Measurements from ENCODE around the gene NCOA7.
"Not testable (repeated sequence)": the region's sequence is repeated elsewhere in the genome, so short reads cannot be mapped to it uniquely, and the experiment has no call there.

The NCOA7 gene

GRCh38 chr6:125948455-125948854 is 157.7 kb downstream of the NCOA7 start:
- Histone ChIP-seq H3K9me3 (no peaks in the 10 kb centered on the region), H3K4me1 (ENCODE audit: control insufficient read depth in 1 of 2, insufficient read depth in 1 of 2, low read depth in 1 of 2, low read length in 1 of 2) (peaks cover 12 to 16% of the 10 kb centered on the region in 2 experiments), H3K27me3 (no peaks in the 10 kb centered on the region), H3K4me3 (ENCODE audit: low read depth in 1 of 2, low read length in 1 of 2) (no peak overlapping the region), H3K27ac (no peak overlapping the region), H3K36me3 (no peaks in the 10 kb centered on the region)
- no peak for TF ChIP-seq CTCF (IDR thresholded peaks at IDR 0.05)

GRCh38 chr6:125949069-125949468 is 158.3 kb downstream of the NCOA7 start:
- no peak overlapping the region for H3K27ac ChIP-seq
- no peaks in the 10 kb centered on the region for H3K36me3 ChIP-seq
- TF ChIP-seq CTCF (IDR thresholded peaks at IDR 0.05): no peak
- no peaks in the 10 kb centered on the region for H3K9me3 ChIP-seq
- H3K4me1 ChIP-seq (ENCODE audit: control insufficient read depth in 1 of 2, insufficient read depth in 1 of 2, low read depth in 1 of 2, low read length in 1 of 2): peaks cover 9 to 16% of the 10 kb centered on the region in 2 experiments
- no peak overlapping the region for H3K4me3 ChIP-seq (ENCODE audit: low read depth in 1 of 2, low read length in 1 of 2)
- no peaks in the 10 kb centered on the region for H3K27me3 ChIP-seq

- no peak overlapping the region for H3K27ac ChIP-seq
- peaks cover 0 to 7% of the 10 kb centered on the region in 2 experiments for H3K4me1 ChIP-seq (ENCODE audit: control insufficient read depth in 1 of 2, insufficient read depth in 1 of 2, low read depth in 1 of 2, low read length in 1 of 2)
- H3K36me3 ChIP-seq: no peaks in the 10 kb centered on the region
- H3K4me3 ChIP-seq (ENCODE audit: low read depth in 1 of 2, low read length in 1 of 2): no peak overlapping the region
- no peaks in the 10 kb centered on the region for H3K9me3 ChIP-seq
- no peaks in the 10 kb centered on the region for H3K27me3 ChIP-seq
- no peak for TF ChIP-seq CTCF (IDR thresholded peaks at IDR 0.05)
Measured at GRCh38 chr6:125950293-125950692, 159.5 kb downstream of the NCOA7 start.

- H3K27ac ChIP-seq, H3K36me3 ChIP-seq, H3K27me3 ChIP-seq: not testable (repeated sequence)
Measured at GRCh38 chr6:125950716-125951115, 160.0 kb downstream of the NCOA7 start.

GRCh38 chr6:125951323-125951722 is 160.6 kb downstream of the NCOA7 start:
- H3K4me1 ChIP-seq (ENCODE audit: control insufficient read depth in 1 of 2, insufficient read depth in 1 of 2, low read depth in 1 of 2, low read length in 1 of 2): peaks cover 0 to 6% of the 10 kb centered on the region in 2 experiments
- no peak for TF ChIP-seq CTCF (IDR thresholded peaks at IDR 0.05)
- no peaks in the 10 kb centered on the region for H3K36me3 ChIP-seq
- H3K4me3 ChIP-seq (ENCODE audit: low read depth in 1 of 2, low read length in 1 of 2): no peak overlapping the region
- H3K27ac ChIP-seq: no peak overlapping the region
- H3K9me3 ChIP-seq: no peaks in the 10 kb centered on the region
- no peaks in the 10 kb centered on the region for H3K27me3 ChIP-seq

More at GRCh38 chr6:125950716-125951115, 160.0 kb downstream of the NCOA7 start:
- H3K4me1 ChIP-seq (ENCODE audit: control insufficient read depth in 1 of 2, insufficient read depth in 1 of 2, low read depth in 1 of 2, low read length in 1 of 2); H3K9me3 ChIP-seq; H3K4me3 ChIP-seq (ENCODE audit: low read depth in 1 of 2, low read length in 1 of 2): not testable (repeated sequence)

GRCh38 chr6:125952764-125953501 is 162.2 kb downstream of the NCOA7 start:
- no peaks in the 10 kb centered on the region for H3K27me3 ChIP-seq
- TF ChIP-seq CTCF (IDR thresholded peaks at IDR 0.05): no peak

More at GRCh38 chr6:125952764-125953501, 162.2 kb downstream of the NCOA7 start:
- Histone ChIP-seq H3K27ac (no peak overlapping the region), H3K4me3 (ENCODE audit: low read depth in 1 of 2, low read length in 1 of 2) (no peak overlapping the region), H3K9me3 (no peaks in the 10 kb centered on the region), H3K4me1 (ENCODE audit: control insufficient read depth in 1 of 2, insufficient read depth in 1 of 2, low read depth in 1 of 2, low read length in 1 of 2) (peaks cover 10 to 12% of the 10 kb centered on the region in 2 experiments), H3K36me3 (no peaks in the 10 kb centered on the region)

Measured in neutrophil (primary cell).